GM12892 (cell line): ENCODE results near the gene TMEM213.

ENCODE experiments used
- DNase-seq: peaks from one replicate; pipeline ENCODE4 v3.0.0; 2011; ENCODE audit not compliant: insufficient read length
- FAIRE-seq: peaks from 2 replicates; lab custom pipeline; 2011; peaks lifted over from hg19 to GRCh38; lab: Jason Lieb, UNC
- POLR2A ChIP-seq: IDR thresholded peaks from 2 replicates; pipeline ENCODE4 v1.6.1; 2011; ENCODE audit warnings: low read depth, low read length, control low read depth
- POLR2AphosphoS5 ChIP-seq: IDR thresholded peaks from 2 replicates; pipeline ENCODE4 v1.6.1; 2011; ENCODE audit warnings: low read depth, low read length, control low read depth
- TAF1 ChIP-seq: IDR thresholded peaks from 2 replicates; pipeline ENCODE4 v1.6.1; 2011; ENCODE audit warnings: low read depth, mild to moderate bottlenecking, control low read depth, low read length, borderline replicate concordance

Gene TMEM213

DNA sequence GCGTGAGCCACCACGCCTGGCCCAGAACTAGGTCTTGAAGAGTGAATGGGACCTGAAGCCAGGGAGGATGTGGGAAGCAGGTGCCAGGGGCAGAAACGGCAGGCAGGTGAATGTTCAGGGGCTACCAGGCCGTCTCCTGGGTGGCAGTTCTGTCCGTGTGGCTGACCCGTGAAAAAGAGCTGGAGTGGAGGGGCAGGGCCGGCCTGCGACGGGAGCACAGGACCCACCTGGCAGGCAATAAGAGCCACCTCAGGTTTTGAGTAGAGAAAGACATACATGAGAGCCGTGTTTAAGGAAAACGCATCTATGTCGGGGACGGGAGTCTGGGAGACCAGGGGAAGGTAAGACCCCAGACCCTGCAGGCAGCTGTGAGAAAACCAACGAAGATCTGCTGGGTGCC, 70.9 kb downstream of the TMEM213 start:
- FAIRE-seq = no peak
- DNase-seq = no peak
- TF ChIP-seq POLR2AphosphoS5 = no peak
- TF ChIP-seq POLR2A = no peak
- no peak for TF ChIP-seq TAF1

- FAIRE-seq = no peak
- no peak for TF ChIP-seq POLR2AphosphoS5
- TF ChIP-seq TAF1 = no peak
- TF ChIP-seq POLR2A = no peak
- DNase-seq = no peak
These were observed 71.6 kb downstream of the TMEM213 start for GRCh38 chr7:138869353-138869752.

GRCh38 chr7:138871065-138871813, 73.4 kb downstream of the TMEM213 start:
- TF ChIP-seq POLR2A = no peak
- TF ChIP-seq TAF1 = no peak
- no peak for TF ChIP-seq POLR2AphosphoS5
- DNase-seq (no peak), FAIRE-seq (no peak)

DNA sequence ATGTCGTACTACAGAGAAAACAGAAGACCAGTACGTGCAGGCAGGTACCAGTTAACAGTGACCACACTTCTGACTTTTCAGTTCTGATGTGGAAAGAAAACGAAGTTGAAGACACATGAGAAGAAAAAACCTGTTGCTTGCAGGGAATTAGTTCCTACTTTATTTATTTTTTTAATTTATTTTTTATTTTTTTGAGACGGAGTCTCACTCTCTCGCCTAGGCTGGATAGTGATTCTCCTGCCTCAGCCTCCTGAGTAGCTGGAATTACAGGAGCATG, 74.0 kb downstream of the TMEM213 start:
- no peak for TF ChIP-seq POLR2A
- TF ChIP-seq TAF1 = no peak
- no peak for TF ChIP-seq POLR2AphosphoS5
- no peak for DNase-seq
- FAIRE-seq = no peak

DNA sequence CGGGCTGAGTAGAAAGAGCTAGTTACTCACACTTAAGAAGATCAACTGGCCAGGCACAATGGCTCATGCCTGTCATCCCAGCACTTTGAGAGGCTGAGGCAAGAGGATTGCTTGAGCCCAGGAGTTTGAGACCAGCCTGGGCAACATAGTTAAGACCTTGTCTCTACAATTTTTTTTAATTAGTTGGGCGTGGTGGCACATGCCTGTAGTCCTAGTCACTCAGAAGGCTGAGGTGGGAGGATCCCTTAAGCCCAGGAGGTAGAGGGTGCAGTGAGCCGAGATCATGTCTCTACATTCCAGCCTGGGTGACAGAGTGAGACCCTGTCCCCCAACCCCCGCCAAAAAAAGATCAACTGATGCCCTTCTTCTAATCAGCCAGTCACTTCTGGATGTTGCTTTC, 74.8 kb downstream of the TMEM213 start:
- no peak for FAIRE-seq
- no peak for DNase-seq
- TF ChIP-seq POLR2AphosphoS5 (no peak), POLR2A (no peak)

DNA sequence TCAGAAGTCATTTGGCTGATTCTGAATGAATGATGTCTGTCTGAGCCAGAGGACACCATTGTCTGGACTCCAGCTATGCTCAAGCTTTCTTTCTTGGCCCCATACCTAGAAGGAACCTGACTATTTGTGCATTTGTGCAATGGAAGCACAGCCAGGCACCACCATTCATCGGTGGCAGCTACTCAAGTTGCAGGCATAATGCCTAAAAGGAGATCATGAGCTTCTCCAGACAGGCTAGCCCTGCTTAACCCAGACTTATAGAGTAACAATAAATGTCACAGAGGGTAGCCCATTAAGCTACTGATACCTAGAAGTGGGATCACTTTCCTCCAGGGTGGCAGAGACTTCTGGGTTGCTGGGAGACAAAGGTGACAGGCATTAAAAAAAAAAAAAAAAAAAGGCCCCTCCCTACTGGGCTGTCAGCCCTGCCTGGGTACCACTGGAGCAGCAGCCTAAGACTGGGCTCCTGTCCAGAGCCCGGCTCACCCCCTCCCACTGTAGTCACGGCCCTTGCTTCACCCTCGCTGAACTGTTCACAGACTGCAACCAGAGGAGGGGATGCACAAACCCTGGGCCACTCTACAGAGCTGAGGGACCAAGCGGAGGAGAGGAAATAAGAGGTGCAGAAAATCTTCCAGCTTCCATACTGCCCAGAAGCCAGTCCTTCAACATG, 75.6 kb downstream of the TMEM213 start:
- no peak for FAIRE-seq
- no peak for DNase-seq
- TF ChIP-seq TAF1 = no peak

GRCh38 chr7:138875794-138876193, 78.0 kb downstream of the TMEM213 start:
- FAIRE-seq (no peak), DNase-seq (no peak)
- TF ChIP-seq POLR2AphosphoS5 = no peak
- TF ChIP-seq TAF1 = no peak
- TF ChIP-seq POLR2A = no peak

DNA sequence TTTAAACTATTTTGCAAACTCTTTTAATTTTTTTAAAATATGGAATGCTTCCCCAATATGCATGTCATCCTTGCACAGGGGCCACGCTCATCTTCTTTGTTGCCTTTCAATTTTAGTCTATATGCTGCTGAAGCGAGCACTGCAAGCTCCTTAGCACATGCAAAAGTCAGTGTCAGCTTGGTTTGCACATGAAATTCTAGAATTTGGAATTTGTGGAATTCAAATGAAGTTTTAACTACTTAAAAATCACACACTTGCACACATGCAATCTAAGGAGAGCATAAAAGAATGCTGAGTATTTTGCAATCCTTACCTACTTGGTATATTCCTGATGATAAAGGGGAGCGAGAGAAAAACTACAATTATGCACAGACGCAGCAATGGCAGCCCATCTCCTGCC, 78.5 kb downstream of the TMEM213 start:
- TF ChIP-seq TAF1 (no peak), POLR2A (no peak), POLR2AphosphoS5 (no peak)
- FAIRE-seq (no peak), DNase-seq (no peak)

GRCh38 chr7:138878051-138878450, 80.3 kb downstream of the TMEM213 start:
- FAIRE-seq = no peak
- DNase-seq = no peak
- no peak for TF ChIP-seq TAF1
- no peak for TF ChIP-seq POLR2A
- no peak for TF ChIP-seq POLR2AphosphoS5

GRCh38 chr7:138878856-138879255, 81.1 kb downstream of the TMEM213 start:
- FAIRE-seq = no peak
- TF ChIP-seq POLR2AphosphoS5 = no peak
- no peak for TF ChIP-seq POLR2A
- no peak for TF ChIP-seq TAF1
- no peak for DNase-seq

- no peak for FAIRE-seq
- DNase-seq = no peak
- TF ChIP-seq POLR2AphosphoS5 (no peak), POLR2A (no peak), TAF1 (no peak)
These were observed 81.6 kb downstream of the TMEM213 start for GRCh38 chr7:138879356-138879755.

- no peak for DNase-seq
- no peak for FAIRE-seq
- TF ChIP-seq TAF1 (no peak), POLR2AphosphoS5 (no peak), POLR2A (no peak)
These were observed 83.2 kb downstream of the TMEM213 start for GRCh38 chr7:138880881-138881578.
